Peyer's patch (tissue), 4 donors: ENCODE data around the gene CHST11.

ENCODE experiments used
- CTCF ChIP-seq, 6 experiments: fragments of 450-650 bp in 4 of 6; fragments of 200-600 bp in 2 of 6; sonication (generic) in 1 of 6; IDR thresholded peaks; one replicate each; pipeline ENCODE4 v1.5.1; 2017 to 2019; ENCODE audit warnings: antibody characterized with exemption in 6 of 6, mild to moderate bottlenecking in 3 of 6, moderate library complexity in 1 of 6
- POLR2A ChIP-seq, 2 donors: fragments of 450-650 bp; IDR thresholded peaks; one replicate each; pipeline ENCODE4 v1.5.1; 2017; ENCODE audit warnings: antibody characterized with exemption in 2 of 2, mild to moderate bottlenecking in 2 of 2, moderate library complexity in 2 of 2

DNA sequence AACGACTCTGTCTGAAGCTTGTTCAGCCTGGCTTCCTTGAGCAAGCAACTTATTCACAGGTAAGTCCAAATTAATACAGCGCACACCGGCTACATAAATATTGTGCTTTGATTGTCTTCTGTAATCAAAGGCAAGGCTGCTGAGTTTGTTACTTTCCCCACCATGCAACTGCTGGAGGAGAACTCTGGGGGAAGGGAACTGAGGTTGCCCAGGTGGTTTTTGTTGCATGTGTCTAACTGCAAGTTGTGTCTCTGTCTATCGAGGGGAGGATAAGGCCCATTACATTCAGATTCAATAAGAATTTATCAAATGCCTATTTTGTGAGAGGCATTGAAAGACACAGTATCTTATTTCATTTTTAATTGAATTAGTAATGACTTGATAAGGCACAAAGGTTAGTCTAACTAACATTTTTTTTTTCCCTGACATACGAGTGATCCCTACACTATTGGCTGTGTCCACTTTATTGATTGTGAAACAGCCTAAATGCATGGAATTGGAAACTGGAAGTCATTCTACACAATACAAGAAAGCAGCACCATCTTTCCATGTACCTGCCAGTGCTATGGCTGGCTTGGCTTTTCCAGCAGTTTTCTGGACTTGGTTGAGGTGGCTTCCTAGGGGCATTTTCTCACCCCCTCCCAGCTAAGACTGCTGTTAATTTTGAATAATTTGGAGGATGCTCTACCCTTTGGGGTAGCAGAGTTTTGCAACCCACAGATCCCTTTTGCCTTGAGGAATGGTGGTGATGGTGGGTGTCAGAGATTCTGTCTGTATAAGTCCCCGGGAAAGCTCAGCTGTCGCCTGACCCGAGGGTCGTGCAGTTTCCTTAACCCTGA is 951 bp upstream of the CHST11 start:
- no peak for TF ChIP-seq CTCF (IDR thresholded peaks at IDR 0.05)
- TF ChIP-seq POLR2A (IDR thresholded peaks at IDR 0.05): no peak
